NCI-H1436 treated with DMSO at 0.1 percent for 48 hours (cell line): ENCODE data around the gene PDE7B.
"Not testable (repeated sequence)": the region's sequence is repeated elsewhere in the genome, so short reads cannot be mapped to it uniquely, and the experiment has no call there.

ENCODE experiments used
- DNase-seq: peaks from one replicate; lab custom pipeline; 2025; lab: John Stamatoyannopoulos, UW

Gene PDE7B

DNA sequence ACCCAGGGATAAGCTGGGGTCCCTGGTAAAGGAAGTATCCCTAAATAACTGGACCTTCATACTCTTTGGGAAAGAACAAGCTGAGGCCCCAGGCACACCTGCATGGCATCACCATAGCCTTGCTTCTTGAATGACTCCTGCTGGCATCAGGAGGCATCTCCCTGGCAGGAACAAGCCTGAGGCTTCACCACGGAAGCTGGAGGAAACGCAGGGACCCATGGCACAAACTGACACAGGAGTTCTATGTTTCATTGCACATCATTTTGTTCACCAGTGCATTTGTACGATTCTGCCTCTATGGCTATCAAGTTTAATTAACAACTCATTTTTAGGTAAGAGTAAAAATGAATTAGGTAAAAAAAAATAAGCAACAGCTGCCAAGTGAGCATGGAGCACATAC lies 619 bp upstream of the PDE7B start:
- no peak for DNase-seq

GRCh38 chr6:135852746-135853145 lies 1.2 kb downstream of the PDE7B start:
- DNase-seq: no peak

DNA sequence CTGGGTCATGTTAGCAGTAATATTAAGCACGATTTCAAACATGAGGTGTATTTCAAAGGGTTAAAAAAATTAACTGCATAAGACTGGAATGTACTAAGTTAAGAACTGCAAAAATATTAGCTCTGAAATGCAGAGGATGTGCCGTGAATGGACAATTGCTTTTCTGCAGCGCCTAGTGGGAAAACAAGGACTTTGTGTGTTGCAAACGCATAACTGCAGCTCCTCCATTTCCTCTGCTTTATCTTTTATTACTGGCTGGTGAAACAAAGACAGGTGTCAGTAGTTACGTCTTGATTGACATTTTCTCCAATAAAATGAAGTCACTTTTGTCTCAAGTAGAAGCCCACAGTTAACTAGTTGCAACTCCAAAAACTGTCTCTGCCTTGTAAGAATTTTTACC lies 1.7 kb downstream of the PDE7B start:
- DNase-seq: no peak

- no peak for DNase-seq
Observed at GRCh38 chr6:135853986-135854385, 2.5 kb downstream of the PDE7B start.

DNA sequence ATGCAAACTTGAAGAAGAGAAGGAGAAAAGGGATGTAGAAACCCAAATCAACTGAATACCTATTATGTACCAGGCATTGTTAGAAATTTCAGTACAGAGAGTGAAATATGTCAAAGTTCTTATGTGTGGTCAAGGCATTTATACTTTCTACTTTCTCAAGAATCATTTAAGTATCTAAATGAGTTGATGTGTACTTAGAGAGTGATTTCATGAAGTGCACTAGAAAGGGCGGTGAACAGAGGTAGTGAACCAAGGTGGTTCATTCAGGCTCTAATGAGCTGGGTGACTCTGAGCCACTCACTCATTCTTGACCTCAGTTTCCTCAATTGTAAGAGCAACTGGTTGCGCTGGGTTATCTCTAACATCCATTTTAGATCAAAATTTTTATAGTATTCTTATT lies 3.3 kb downstream of the PDE7B start:
- DNase-seq: no peak

GRCh38 chr6:135858931-135859330 lies 7.4 kb downstream of the PDE7B start:
- DNase-seq: no peak

- DNase-seq: no peak
Observed at GRCh38 chr6:135860361-135860760, 8.9 kb downstream of the PDE7B start.

DNA sequence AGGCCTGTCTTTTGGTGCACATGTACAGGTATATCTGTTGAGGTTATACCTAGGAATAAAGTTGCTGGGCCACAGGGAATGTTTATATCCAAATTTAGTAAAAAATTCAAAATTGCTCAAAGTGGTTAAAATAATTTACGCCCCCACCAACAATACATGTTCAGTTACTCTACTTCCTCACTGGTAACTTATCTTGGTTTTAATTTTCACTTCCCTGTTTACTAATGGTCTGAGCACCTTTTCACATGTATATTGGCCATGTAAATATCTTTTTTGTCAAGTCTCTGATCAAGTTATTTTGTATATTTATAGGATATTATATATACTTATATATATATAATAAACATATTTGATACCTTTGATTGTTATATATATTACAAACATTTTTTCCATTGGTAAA lies 9.7 kb downstream of the PDE7B start:
- no peak for DNase-seq

DNA sequence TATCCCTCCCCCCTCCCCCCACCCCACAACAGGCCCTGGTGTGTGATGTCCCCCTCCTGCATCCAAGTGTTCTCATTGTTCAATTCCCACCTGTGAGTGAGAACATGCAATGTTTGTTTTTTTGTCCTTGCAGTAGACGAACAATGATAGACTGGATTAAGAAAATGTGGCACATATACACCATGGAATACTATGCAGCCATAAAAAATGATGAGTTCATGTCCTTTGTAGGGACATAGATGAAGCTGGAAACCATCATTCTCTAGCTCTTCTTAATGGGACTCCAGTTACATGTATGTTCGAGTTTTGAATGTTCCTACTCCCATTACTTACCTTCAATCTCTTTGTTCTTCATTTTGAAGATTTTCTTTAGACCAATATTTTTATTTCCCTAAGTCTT lies 13.4 kb downstream of the PDE7B start:
- DNase-seq: not testable (repeated sequence)

DNA sequence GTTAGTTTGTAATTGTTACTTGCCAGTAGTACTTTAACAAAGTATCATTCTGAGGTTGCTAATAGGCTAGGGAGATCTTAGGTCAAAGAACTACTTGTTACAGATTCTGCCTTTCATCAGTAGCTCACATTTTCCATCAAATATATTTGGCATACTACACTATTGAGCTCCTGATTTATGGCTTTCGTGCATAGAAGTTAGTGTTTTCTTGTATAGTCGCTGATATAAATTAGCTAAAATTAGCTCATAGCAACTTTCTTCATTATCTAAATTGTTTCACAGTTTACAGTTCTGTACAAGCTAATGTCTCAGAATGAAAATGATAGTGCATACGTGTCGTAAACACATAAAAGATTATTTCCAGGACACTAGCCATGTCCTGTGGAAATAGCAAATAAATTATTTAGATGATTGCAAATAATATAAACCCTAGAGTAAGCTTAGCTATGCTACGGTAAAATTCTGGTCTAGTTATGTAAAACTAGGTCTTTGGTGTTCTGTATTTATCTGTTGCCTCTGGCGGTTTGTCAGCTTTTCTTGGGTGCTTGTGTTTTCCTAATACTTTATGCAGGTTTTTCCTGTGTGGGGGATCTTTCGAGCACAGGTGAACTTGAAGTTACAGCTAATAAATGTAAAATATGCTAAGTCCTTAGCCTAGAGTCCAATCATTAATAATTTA lies 15.1 kb downstream of the PDE7B start:
- DNase-seq: no peak

- DNase-seq: no peak
Observed at GRCh38 chr6:135867332-135867731, 15.8 kb downstream of the PDE7B start.

DNA sequence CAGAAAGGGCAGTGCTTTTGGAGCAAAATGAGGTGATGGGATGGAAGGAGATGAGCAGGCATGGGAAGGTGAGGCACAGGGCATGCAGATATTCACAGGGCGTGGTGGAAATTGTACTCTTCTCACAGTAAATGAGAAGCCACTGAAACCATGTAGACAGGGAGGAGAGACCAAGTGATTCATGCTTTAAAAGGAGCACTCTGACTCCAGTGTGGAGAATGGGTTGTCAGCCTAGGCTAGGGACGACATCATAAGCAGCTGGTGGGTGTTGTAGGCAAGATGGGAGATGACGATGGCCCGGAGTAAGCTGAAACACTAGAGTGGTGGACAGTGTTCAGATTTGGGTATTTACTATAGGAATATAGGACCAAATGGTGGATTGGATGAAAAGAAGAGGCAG lies 18.4 kb downstream of the PDE7B start:
- DNase-seq: no peak

DNA sequence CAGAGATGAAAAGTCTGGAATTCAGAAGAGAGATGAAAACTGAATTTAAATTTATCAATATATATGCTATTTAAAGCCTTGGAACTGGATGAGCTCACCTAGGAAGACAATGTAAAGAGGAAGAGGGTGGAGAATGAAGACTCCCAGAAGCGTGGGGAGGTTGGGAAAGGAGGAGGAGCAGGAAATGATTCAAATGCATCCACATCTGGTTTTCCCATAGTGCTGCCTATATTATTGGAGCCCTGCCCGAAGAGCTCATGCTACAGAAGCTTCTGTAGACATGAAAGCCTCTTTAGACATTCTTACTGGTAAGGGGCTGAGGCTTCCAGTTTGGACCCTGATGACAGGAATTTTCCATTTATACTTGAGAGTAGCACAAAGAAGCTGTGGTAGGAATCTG lies 19.2 kb downstream of the PDE7B start:
- DNase-seq: no peak

- no peak for DNase-seq
Observed at GRCh38 chr6:135871296-135871695, 19.8 kb downstream of the PDE7B start.

GRCh38 chr6:135871878-135872277 lies 20.4 kb downstream of the PDE7B start:
- no peak for DNase-seq

DNA sequence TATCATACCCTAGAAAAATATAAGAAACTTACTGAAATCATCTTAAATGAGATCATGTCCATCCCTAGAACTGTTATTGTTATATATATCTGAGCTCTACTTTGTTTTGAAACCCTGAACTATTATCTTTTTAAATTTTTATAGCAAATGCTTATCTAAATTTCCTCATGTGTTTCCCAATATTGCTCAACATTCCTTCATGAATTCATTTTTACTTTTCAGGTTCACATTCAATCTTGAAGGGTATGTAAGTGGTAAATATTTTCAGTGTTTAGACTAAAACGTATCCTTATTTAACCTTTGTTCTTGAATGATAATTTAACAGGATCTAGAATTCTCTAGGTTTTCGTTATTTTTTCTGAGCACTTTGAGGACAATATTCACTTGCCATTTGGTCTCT lies 23.9 kb downstream of the PDE7B start:
- DNase-seq: no peak

DNA sequence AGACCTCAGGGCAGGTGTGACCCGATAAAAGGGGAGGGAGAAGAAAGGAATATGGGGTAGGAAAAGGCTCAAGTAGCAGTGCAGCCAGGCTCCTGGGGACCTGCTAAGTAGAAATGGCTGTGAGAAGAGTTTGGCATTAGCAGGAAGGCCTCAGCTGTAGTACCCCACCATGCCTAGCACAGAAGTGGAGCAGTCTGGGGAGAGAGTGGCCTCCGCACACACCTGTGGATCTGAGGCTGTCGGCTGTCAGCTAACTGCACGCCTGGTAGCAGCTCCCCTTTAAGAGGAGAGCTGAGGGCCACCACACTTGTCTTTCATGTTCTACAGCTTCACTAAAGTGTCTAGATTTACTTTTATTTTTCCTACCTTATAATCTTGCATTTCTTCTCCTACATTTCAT lies 24.6 kb downstream of the PDE7B start:
- no peak for DNase-seq

DNA sequence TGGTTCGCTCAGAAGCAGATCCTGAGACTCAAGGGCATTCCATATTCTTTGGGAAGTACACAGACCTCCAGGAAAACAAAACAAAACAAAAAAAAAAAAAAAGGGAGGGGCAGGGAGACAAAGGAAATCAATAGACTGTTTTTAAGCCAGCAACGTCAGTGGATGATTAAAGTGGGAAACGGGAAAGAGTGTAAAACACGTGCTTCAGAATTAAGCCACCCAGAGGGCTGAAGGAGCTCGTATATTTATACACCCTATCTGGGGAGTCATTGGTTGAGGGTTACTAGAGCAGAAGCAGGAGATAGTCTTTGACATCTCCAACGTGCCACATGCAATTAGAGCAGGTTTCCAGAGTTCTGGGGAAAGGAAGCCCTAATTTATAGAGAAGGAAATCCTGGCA lies 26.2 kb downstream of the PDE7B start:
- DNase-seq: no peak

- no peak for DNase-seq
Observed at GRCh38 chr6:135880066-135880972, 28.8 kb downstream of the PDE7B start.

DNA sequence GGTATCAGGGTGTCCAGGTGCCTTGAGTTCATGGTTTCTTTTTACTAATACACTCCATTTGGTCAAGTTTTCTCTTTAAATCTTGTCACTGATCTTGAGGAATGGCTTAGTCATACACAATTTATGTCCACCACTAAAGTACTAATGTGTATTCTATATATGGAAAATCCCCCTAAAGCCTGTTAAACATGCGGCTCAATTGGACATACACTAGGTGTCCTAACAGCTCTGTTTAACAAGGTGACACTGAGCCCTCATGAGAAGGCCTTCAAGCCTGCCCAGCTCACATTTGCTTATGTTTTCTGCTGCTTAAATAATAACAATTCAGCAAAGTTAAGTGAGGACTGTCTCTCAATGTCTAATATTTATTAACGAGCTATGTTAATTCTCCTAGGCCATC lies 31.5 kb downstream of the PDE7B start:
- DNase-seq: no peak

DNA sequence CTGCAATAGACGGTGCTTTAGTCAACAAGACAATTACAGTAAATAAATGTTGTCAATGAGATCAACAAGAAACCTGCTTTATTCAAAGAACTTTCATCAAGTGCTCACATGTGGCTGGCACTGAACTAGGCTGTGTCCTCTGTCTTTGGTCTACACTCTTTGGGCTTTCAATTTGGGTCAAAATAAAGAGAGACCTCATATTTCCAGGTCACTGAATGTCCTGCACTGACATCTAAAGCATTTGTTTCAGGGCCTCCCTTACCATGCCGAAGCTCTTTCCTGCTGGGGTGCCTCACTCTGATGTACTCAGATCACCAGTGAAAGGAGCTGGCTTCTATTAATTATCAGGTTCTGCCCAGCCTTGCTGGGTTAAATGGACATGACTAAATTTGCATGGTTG lies 32.0 kb downstream of the PDE7B start:
- no peak for DNase-seq

GRCh38 chr6:135884136-135884535 lies 32.6 kb downstream of the PDE7B start:
- DNase-seq: no peak

DNA sequence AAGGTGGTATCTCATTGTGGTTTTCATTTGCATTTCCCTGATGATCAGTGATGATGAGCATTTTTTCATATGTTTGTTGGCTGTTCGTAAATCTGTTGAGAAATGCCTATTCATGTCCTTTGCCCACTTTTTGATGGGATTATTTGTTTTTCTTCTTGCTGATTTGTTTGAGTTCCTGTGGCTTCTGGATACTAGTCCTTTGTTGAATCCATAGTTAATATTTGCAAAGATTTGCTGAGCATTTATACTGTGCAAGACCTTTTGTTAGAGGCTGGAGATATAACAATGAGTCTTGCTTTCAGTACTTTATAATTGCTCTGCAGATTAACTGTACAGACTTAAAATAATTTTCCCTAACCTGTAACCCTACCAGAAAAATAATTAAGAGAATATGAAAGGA lies 35.6 kb downstream of the PDE7B start:
- DNase-seq: no peak

- DNase-seq: no peak
Observed at GRCh38 chr6:135888818-135889217, 37.3 kb downstream of the PDE7B start.
